Stomach (tissue), 9 donors: ENCODE results near the gene CEP85. TPM values are rescaled to one million over a fixed set of nuclear protein-coding genes. Genes with fewer than 3 reads are reported as not detected.

Experiments
- DNase-seq, 2 donors: peaks; one replicate each; pipeline versions ENCODE4 v3.0.0 to v3.0.0-alpha.2; 2013 to 2019
- H3K27ac ChIP-seq, 5 donors: fragments of 200-600 bp in 4 of 5; sonication (generic) in 4 of 5; one replicate each; pipeline ENCODE4 v1.5.1; 2013 to 2019; ENCODE audit warnings: mild to moderate bottlenecking in 1 of 5, moderate library complexity in 1 of 5
- H3K27me3 ChIP-seq, 3 donors: fragments of 200-600 bp; sonication (generic); one replicate each; pipeline ENCODE4 v1.5.1; 2017 to 2019; ENCODE audit warnings: mixed run types in 1 of 3
- H3K36me3 ChIP-seq, 4 donors: fragments of 200-600 bp; sonication (generic); 1 replicate in 3 of 4; 2 replicates in 1 of 4; pipeline ENCODE4 v1.5.1; 2016 to 2019
- H3K4me1 ChIP-seq, 4 donors: fragments of 200-600 bp; sonication (generic); one replicate each; pipeline ENCODE4 v1.5.1; 2016 to 2019
- H3K4me3 ChIP-seq, 4 donors: fragments of 200-600 bp; sonication (generic) in 3 of 4; one replicate each; pipeline ENCODE4 v1.5.1; 2016 to 2019; ENCODE audit warnings: mild to moderate bottlenecking in 1 of 4
- H3K9me3 ChIP-seq, 4 donors: fragments of 200-600 bp; sonication (generic); one replicate each; pipeline ENCODE4 v1.5.1; 2016 to 2019
- CTCF ChIP-seq, 7 experiments: fragments of 450-650 bp in 4 of 7; fragments of 200-600 bp in 3 of 7; sonication (generic) in 3 of 7; IDR thresholded peaks; one replicate each; pipeline ENCODE4 v1.5.1; 2016 to 2019; ENCODE audit warnings: antibody characterized with exemption in 7 of 7, control low read depth in 2 of 7, mild to moderate bottlenecking in 1 of 7
- EP300 ChIP-seq: sonication (generic); formaldehyde crosslinking; IDR thresholded peaks from one replicate; pipeline ENCODE4 v1.6.1; 2017; ENCODE audit warnings: antibody characterized with exemption
- POLR2A ChIP-seq, 4 donors: fragments of 450-650 bp; IDR thresholded peaks; one replicate each; pipeline ENCODE4 v1.6.1; 2016; ENCODE audit warnings: antibody characterized with exemption in 4 of 4, control low read depth in 2 of 4, mild to moderate bottlenecking in 1 of 4, moderate library complexity in 1 of 4
- POLR2AphosphoS5 ChIP-seq, 3 donors: sonication (generic); formaldehyde crosslinking; IDR thresholded peaks; one replicate each; pipeline ENCODE4 v1.6.1; 2016; ENCODE audit warnings: antibody characterized with exemption in 3 of 3
- WGBS, 5 donors: extraction: QIAGEN DNeasy Blood & Tissue Kit in 3 of 5; methylation state at CpG; one replicate each; pipeline versions ENCODE4 v1.1.5 to v1.1.7; 2013 to 2018; 5-methylcytosine and 5-hydroxymethylcytosine counted together
- intact Hi-C: fragments of 100-400 bp; cut with DNase I; formaldehyde crosslinking; loops from one replicate; pipeline ENCODE4 v1.15.1; 2023; ENCODE audit warnings: low total_unique reads
- polyA plus RNA-seq, 3 donors: library from polyadenylated mRNA; stranded (reverse); fragments of 200-250 nt; gene quantifications; one replicate each; pipeline ENCODE4 v1.2.3, GENCODE V29; 2013
- total RNA-seq, 5 donors: library from RNA; depleted of rRNA; stranded (reverse); fragments of >200 nt; gene quantifications; one replicate each; pipeline versions ENCODE4 v1.1.0 to v1.2.3, GENCODE V29; 2014 to 2016
- donor health status: healthy with polysubstance abuse.
- donor health status: Bipolar disorder and iron deficiency.
- donor health status: healthy.

CEP85 gene
- total and polyA plus RNA-seq, 8 donors: 0.58 to 21.0 (median 5.9) TPM

GRCh38 chr1:26268290-26269197 is 34.5 kb downstream of the CEP85 start:
- Histone ChIP-seq H3K36me3 (peaks cover 11 to 71% (median 67%) of the 10 kb centered on the region in 4 donors), H3K9me3 (peaks cover 0 to 11% (median 0%) of the 10 kb centered on the region in 4 donors), H3K4me1 (no peaks in the 10 kb centered on the region), H3K4me3 (no peak overlapping the region), H3K27ac (no peak overlapping the region), H3K27me3 (no peaks in the 10 kb centered on the region)
- 93 to 97% (median 95%) methylated on average over 9 of the region's 9 CpGs for WGBS, 5 donors
- DNase-seq: no peak
- intact Hi-C loops: no loop called here
- no peak for TF ChIP-seq CTCF (IDR thresholded peaks at IDR 0.05)
- TF ChIP-seq POLR2A (IDR thresholded peaks at IDR 0.05): no peak
- no peak for TF ChIP-seq POLR2AphosphoS5 (IDR thresholded peaks at IDR 0.05)
- no peak for TF ChIP-seq EP300

DNA sequence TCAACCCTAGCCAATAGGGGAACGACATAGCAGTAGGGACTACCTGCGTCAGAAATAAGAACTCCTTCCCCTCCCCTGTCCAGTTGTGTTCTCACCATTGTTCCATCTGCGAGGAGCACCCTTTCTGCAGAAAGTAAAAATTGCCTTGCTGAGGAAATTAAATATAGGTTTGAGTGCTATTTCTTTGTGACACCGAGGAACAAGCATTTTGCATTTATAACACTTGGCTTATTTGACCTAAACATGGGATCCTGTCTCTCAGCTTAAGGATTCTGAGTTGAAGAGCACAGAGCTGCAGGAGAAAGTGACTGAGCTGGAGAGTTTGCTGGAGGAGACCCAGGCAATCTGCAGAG is 35.2 kb downstream of the CEP85 start:
- 95 to 100% (median 98%) methylated on average over 4 of the region's 4 CpGs for WGBS, 5 donors
- Histone ChIP-seq H3K36me3 (peaks cover 11 to 68% (median 61%) of the 10 kb centered on the region in 4 donors), H3K27ac (no peak overlapping the region), H3K4me3 (no peak overlapping the region), H3K9me3 (peaks cover 0 to 11% (median 0%) of the 10 kb centered on the region in 4 donors), H3K4me1 (no peaks in the 10 kb centered on the region), H3K27me3 (no peaks in the 10 kb centered on the region)
- no peak for DNase-seq
- intact Hi-C loops: no loop called here
- TF ChIP-seq EP300: no peak
- TF ChIP-seq CTCF (IDR thresholded peaks at IDR 0.05): no peak
- TF ChIP-seq POLR2AphosphoS5 (IDR thresholded peaks at IDR 0.05): no peak
- TF ChIP-seq POLR2A (IDR thresholded peaks at IDR 0.05): no peak

DNA sequence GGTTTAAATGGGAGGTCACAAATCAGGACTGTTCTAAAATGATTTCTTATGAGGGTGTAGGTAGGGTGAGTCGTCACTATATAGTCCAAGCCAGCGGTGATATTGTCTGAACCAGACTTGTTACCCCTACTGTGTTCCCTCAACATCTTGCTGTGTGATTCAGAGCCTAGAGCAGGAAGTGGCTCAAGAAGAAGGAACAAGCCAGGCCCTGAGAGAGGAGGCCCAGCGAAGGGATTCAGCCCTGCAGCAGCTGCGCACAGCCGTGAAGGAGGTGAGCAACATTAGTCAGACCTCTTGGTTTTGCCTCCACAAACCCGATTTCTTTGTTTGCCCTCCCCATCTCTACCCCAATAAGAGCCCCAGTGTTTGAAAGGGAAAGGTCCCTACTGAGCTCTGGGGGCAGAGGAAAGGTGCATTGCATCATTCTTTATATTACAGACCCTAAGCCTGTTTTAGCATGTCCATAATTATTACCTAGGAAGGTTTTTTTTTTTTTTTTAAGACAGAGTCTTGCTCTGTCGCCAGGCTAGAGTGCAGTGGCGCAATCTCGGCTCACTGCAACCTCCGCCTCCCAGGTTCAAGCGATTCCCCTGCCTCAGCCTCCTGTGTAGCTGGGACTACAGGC is 40.9 kb downstream of the CEP85 start:
- Histone ChIP-seq H3K36me3 (peaks cover 5 to 35% (median 29%) of the 10 kb centered on the region in 4 donors), H3K4me1 (peaks cover 42 to 46% (median 44%) of the 10 kb centered on the region in 4 donors), H3K4me3 (no peak overlapping the region), H3K27me3 (no peaks in the 10 kb centered on the region), H3K9me3 (no peaks in the 10 kb centered on the region), H3K27ac (peak overlapping the region in 4 of 5 donors; percentile 93 to 100 (median 98))
- TF ChIP-seq CTCF (IDR thresholded peaks at IDR 0.05) (no peak), POLR2A (IDR thresholded peaks at IDR 0.05) (no peak), POLR2AphosphoS5 (IDR thresholded peaks at IDR 0.05) (no peak), EP300 (no peak)
- peak in 1 of 2 donors; percentile 19 for DNase-seq
- WGBS, 5 donors: 66 to 83% (median 80%) methylated on average over 11 of the region's 11 CpGs
- intact Hi-C loops: loop anchor here (5.0 kb wide), 1 partner anchor 47 kb away; no protein-coding TSS in a partner anchor

DNA sequence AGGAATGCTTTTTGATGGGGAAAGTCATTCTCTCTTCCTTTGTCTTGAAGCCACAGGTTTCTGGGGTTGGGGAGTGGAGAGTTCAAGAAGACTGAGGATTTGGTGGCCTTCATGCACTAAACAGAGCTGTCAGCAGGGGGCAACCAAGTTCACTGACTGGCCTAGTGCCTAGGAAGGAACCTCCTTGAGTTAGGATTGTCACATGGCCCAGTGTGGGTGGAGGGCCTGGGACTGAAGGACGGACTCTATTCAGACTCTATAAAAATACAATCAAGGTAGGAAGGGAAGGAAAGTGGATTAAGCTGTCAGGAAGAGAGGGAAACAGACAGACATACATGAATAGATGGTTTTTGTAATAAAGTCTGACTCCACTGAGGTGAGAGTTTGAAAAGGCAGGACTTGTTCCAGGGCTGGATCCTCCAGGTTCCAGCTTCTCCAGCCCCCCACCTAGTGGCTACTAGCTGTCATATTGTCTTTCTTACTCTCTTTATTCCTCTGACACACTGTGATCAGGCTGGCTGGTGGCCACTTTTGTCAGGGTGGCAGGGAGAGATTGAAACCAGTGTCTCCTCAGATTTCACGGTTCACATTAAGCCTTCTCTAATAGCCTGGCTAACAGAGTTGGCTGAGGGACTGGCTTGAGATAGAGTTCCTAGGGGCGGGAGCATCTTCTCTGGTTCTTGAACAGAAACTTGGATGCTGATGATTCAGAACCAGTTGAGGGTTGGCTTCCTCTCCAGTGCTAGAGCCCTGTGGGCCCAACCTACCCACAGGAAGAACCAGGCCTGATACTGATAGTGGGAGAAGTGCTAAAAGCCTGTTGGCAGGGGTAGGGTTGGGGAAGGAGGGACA is 41.8 kb downstream of the CEP85 start:
- intact Hi-C loops: no loop called here
- peak; percentile 87 to 93 for DNase-seq
- Histone ChIP-seq H3K4me1 (peaks cover 47 to 54% (median 51%) of the 10 kb centered on the region in 4 donors), H3K4me3 (no peak overlapping the region), H3K27me3 (no peaks in the 10 kb centered on the region), H3K9me3 (no peaks in the 10 kb centered on the region), H3K36me3 (peaks cover 0 to 26% (median 20%) of the 10 kb centered on the region in 4 donors), H3K27ac (peak overlapping the region; percentile 69 to 100 (median 97))
- 16 to 29% (median 22%) methylated on average over 3 of the region's 3 CpGs for WGBS, 5 donors
- TF ChIP-seq CTCF (IDR thresholded peaks at IDR 0.05): peak in 5 of 7 experiments; percentile 81 to 96 (median 82)
- TF ChIP-seq POLR2AphosphoS5 (IDR thresholded peaks at IDR 0.05): peak in 2 of 3 donors; percentile 66 to 88
- no peak for TF ChIP-seq POLR2A (IDR thresholded peaks at IDR 0.05)
